ENCODE data around the gene PIM2. TPM values are rescaled to one million over a fixed set of nuclear protein-coding genes. Genes with fewer than 3 reads are reported as not detected.

Gene PIM2
- total and polyA plus RNA-seq, 2 of the 4 experiments (the other 2 are of a cell fraction) = 7.3 to 9.4 TPM

GRCh38 chrX:48909703-48910294 lies 9.0 kb downstream of the PIM2 start:
- intact Hi-C loops (cut with micrococcal nuclease) (no loop called here), dilution Hi-C loops (cut with HindIII; ENCODE audit: low sequenced_read_pairs, unreplicated experiment) (no loop called here), in situ Hi-C loops (cut with MboI; ENCODE audit: low sequenced_read_pairs) (no loop called here)
- Histone ChIP-seq H3K36me3 (ENCODE audit: control insufficient read depth, insufficient read depth, low read length) (peaks cover 11% of the 10 kb centered on the region; the same call in 1 of the 2 replicates), H4K8ac (ENCODE audit: low read depth in 2 of 2, low read length in 2 of 2) (no peak overlapping the region), H3K9me1 (ENCODE audit: insufficient read depth, low read length) (peaks cover 3% of the 10 kb centered on the region; the same call in 1 of the 2 replicates), H2AK5ac (ENCODE audit: low read depth, low read length) (no peak overlapping the region; the same call in 1 of the 2 replicates), H3K4me1 (ENCODE audit: control insufficient read depth, insufficient read depth, low read length) (peaks cover 3% of the 10 kb centered on the region; the same call in 1 of the 2 replicates), H2BK15ac (ENCODE audit: low read depth, low read length) (no peak overlapping the region), H2AFZ (replicated peaks; ENCODE audit: low read length, poor library complexity) (no peak overlapping the region), H3K4ac (ENCODE audit: low read depth, low read length) (no peak overlapping the region), H3K79me1 (ENCODE audit: low read depth in 1 of 2, low read length in 2 of 2) (peaks cover 13 to 26% of the 10 kb centered on the region in 2 experiments), H4K20me1 (ENCODE audit: insufficient read depth, low read length) (no peaks in the 10 kb centered on the region; the same call in 1 of the 2 replicates), H2BK5ac (ENCODE audit: low read depth, low read length, poor library complexity, severe bottlenecking) (no peak overlapping the region), H2BK120ac (ENCODE audit: low read depth, low read length) (no peak overlapping the region), H2AK9ac (replicated peaks; ENCODE audit: low read depth, low read length, poor library complexity) (no peak overlapping the region), H3K4me2 (ENCODE audit: low read depth, low read length) (no peak overlapping the region), H3K14ac (replicated peaks; ENCODE audit: low read depth, low read length) (no peak overlapping the region), H3K9ac (ENCODE audit: low read depth, low read length) (no peak overlapping the region), H4K5ac (ENCODE audit: low read depth, low read length) (no peak overlapping the region), H3K9me3 (ENCODE audit: control insufficient read depth, insufficient read depth, low read length) (no peaks in the 10 kb centered on the region; the same call in 1 of the 2 replicates), H3K18ac (ENCODE audit: low read depth, low read length) (no peak overlapping the region), H4K91ac (ENCODE audit: insufficient read depth, low read depth, low read length) (no peak overlapping the region), H2BK20ac (ENCODE audit: low read depth, low read length) (no peak overlapping the region), H3K27ac (ENCODE audit: insufficient read depth, low read length) (no peak overlapping the region), H3K56ac (ENCODE audit: extremely low read depth, insufficient read depth, low read length) (no peak overlapping the region), H3K23ac (ENCODE audit: low read depth, low read length) (no peak overlapping the region), H3K27me3 (ENCODE audit: control insufficient read depth, insufficient read depth, low read length) (no peaks in the 10 kb centered on the region), H3K4me3 (ENCODE audit: insufficient read depth, low read depth, low read length) (no peak overlapping the region)
- no TSS peak for BruUV-seq (replicated peaks)
- ChIA-PET POLR2A (ENCODE audit: unreplicated experiment) (no interaction called here), CTCF (no interaction called here)
- whole genome bisulfite sequencing, 2 experiments (ENCODE audit: extremely low coverage in 2 of 2, insufficient read length in 1 of 2) = no CpG with 5 or more reads among the region's 17 CpGs
- no peak for TF ChIP-seq CTCF (conservative IDR thresholded peaks at IDR 0.05; ENCODE audit: low read depth, low read length)
- no peak for TF ChIP-seq RCOR1 (IDR thresholded peaks at IDR 0.05; ENCODE audit: insufficient replicate concordance, low read length)
- TF ChIP-seq RAD21 (IDR thresholded peaks at IDR 0.05; ENCODE audit: low read length) = no peak
- TF ChIP-seq ELK1 (IDR thresholded peaks at IDR 0.05; ENCODE audit: borderline replicate concordance, low read depth, low read length) = no peak
- TF ChIP-seq POLR2A (IDR thresholded peaks at IDR 0.05; ENCODE audit: low read depth, low read length) = no peak
- TF ChIP-seq RFX5 (IDR thresholded peaks at IDR 0.05; ENCODE audit: low read depth, low read length) = no peak
- TF ChIP-seq BHLHE40 (IDR thresholded peaks at IDR 0.05; ENCODE audit: low read depth, low read length) = no peak
- TF ChIP-seq MAZ (IDR thresholded peaks at IDR 0.05; ENCODE audit: borderline replicate concordance, low read depth, low read length) = no peak
- TF ChIP-seq CHD1 (IDR thresholded peaks at IDR 0.05; ENCODE audit: low read depth, low read length) = no peak
- no peak for TF ChIP-seq CEBPB (IDR thresholded peaks at IDR 0.05; ENCODE audit: low read depth, low read length)
- TF ChIP-seq USF2 (IDR thresholded peaks at IDR 0.05; ENCODE audit: low read depth, low read length) = no peak
- no peak for TF ChIP-seq MAFK (IDR thresholded peaks at IDR 0.05; ENCODE audit: low read depth, low read length)
- no peak for TF ChIP-seq MXI1 (IDR thresholded peaks at IDR 0.05; ENCODE audit: borderline replicate concordance, low read depth, low read length)
- TF ChIP-seq FOS (IDR thresholded peaks at IDR 0.05; ENCODE audit: low read depth, low read length) = no peak
- TF ChIP-seq NFE2L2 (IDR thresholded peaks at IDR 0.05; ENCODE audit: low read depth, low read length) = no peak
- no peak for TF ChIP-seq SMC3 (IDR thresholded peaks at IDR 0.05; ENCODE audit: low read depth, low read length)
- ATAC-seq (ENCODE audit: low read depth) = no peak
- no peak for DNase-seq
